Fibroblast of peridontal ligament (primary cell): ENCODE results near the gene AMT.

Experiments
- DNase-seq: peaks from one replicate; pipeline ENCODE4 v3.0.0-alpha.2; 2010; ENCODE audit errors: extremely low read depth

Gene AMT

DNA sequence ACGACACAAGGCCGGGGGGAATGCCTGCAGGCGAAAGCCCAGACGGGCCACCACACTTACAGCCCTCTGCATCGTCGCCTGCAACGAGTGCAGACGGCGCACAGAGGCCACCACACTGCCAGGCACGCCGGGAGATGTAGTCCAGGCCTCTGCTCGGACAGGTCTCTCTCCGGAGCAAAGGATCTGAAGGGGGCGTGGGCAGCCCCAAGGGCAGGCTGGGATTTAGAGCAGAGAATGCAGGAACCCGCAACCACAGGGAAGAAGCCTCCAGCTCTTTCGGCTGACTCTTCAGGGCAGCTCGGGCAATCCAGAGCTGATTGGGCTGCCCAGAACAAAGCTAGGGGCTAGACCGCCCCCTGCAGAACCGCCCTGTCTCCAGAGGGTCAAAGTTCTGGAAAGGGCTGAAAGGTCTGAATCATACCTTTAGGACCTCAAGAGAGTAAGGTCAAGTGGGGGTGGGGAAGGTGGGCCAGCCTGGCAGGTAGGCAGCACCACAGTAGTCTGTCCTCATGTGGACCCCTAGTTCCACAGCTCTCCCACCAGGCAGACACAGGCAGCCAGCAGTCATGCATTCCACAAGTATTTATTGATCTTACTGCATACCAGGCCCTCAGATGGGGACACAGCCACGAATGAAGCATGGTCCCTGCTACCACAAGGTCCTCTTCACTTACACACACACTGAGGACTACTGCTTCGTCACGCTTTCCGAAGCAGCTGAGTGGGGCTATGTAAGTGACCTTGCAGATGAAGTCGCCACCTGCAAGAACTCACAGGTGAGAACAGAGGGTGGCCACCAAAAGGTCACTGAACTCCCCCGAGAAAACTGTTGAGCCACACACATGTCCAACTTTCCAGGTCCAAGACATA, at the start of gene AMT:
TSS of gene AMT (minus strand) at position 95 of the 870 bp plus-strand sequence. CDS start at position 72, 23 bp downstream.
- DNase-seq: no peak

DNA sequence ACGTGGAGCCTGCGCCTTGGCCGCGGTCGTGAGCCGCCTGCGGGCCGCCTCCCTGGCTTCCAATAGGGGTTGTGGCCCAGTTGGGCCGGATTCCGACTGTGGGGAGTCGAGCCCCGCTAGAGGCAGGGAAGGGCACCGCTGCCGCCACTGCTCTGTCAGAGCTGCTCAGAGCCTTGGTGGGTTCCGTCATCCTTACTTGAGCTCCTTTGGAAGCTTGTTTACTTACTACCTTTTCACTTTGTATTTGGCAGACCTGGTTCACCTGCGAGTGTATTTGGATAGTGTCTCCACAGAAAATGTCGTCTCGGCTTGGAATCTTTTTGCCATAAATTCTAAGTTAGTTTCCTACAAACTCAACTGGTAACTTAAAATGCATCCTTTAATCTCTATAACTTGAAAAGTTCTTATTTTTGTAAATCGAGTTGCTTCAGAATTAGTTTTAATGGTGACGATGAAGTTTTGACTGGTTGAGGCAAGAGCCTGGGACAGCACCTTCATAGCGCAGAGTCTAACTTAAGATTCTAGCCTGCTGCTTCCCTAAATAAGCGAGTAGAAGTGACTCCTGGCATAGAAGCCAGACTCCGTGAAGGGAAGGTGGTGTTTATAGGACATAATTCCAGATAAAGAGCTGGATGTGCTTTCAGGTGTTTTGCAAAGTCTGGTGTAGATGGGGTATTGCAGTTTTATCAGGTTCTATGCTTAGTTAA, 48.6 kb upstream of the AMT start:
- peak; percentile 38 for DNase-seq

DNA sequence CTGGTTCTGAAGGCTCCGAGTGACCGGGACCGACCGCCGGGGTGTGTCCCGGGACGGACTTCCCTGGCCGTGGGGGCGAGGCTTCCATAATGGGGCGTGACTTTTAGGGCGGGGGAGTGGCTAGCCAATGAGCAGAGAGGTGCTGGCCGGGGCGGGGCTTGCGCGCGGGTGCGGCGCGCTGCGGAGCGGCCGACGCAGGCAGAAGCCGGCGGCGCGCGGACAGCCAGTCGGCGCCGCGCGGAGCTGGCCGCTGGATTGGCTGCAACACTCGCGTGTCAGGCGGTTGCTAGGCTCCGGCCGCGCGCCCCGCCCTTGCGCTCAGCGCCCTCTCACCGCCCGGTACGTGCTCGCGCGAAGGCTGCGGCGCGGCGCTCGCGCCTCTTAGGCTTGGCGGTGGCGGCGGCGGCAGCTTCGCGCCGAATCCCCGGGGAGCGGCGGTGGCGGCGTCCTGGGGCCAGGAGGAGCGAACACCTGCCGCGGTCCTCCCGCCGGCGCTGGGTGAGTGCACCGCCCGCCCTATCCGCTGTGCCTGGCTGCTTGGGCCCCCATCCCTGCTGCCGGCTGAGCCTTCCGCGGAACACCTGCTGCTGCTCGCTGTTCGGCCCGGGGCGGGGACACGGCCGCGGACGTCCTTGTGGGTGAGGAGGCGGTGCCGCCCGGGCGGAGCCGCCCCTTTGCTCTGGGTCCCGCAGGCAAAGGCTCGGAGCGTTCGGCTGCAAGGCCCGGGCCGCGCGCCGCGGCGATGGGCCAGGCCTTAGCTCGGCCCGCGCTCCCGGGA, 47.9 kb upstream of the AMT start, which contains the start of gene DAG1:
TSS of gene DAG1 (plus strand) at position 332 of the 778 bp plus-strand sequence. CDS start 40,268 bp downstream, outside the sequence.
- DNase-seq: peak; percentile 89

DNA sequence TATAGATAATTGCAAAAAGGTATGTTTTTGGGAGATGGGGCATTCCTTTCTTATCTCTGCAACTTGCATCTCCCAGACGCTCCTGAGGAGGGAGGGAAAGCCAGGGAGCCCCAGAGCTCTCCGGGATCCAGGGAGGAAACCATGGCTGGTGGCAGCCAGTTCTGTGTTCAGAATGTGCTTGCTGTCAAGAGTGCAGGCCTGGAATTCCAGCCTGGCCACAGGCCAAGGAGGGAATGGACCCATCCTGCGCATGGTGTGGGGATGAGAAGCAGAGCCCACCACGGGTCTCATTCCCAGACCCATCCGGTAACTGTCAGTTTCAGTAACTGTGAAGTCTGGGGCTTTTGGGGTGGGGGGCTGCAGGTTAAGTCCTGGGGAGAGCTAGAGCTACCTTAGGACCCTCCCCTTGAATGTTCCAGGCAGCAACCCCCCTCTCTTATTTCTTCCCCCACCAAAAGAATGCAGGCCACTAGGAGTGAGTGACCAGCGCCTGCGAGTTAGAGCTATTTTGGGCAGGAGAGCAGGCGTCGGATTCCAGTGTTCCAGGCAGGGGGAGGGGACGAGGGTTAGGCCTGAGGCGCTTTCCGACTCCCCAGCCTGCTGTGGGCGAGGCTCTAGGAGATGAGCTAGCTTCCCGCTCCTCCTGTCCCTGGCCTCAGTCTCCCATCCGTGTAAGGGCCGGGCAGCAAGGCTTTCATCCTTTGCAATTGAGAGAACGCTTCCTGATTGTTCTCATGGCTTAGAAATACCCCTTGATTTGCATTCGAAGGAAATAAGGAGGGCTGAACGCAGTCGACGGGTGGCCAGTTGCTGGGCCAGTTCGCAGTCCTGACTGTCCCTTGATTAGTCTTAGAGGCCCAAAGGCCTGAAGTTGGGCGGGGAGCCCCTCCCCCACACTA, 47.0 kb upstream of the AMT start:
- DNase-seq: peak; percentile 69

DNA sequence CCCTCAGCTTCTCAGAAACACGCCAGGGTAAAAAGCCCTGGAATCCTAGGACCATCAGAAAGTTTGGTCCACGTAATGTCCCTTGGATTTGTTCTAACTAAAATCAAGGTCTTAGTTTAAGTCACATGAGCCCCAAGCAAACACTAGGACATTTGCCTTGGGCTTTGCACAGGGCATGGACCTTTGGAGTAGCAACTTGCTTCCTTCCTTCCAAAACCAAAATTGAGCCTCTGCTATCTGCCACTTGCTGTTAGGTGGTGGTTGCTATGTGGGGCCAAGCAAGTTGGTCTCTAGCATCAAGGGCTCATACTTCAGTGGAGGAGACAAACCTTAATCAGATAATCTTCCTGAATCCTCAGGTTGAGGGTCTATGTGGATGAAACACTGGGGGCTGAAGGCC, 43.8 kb upstream of the AMT start:
- no peak for DNase-seq

DNA sequence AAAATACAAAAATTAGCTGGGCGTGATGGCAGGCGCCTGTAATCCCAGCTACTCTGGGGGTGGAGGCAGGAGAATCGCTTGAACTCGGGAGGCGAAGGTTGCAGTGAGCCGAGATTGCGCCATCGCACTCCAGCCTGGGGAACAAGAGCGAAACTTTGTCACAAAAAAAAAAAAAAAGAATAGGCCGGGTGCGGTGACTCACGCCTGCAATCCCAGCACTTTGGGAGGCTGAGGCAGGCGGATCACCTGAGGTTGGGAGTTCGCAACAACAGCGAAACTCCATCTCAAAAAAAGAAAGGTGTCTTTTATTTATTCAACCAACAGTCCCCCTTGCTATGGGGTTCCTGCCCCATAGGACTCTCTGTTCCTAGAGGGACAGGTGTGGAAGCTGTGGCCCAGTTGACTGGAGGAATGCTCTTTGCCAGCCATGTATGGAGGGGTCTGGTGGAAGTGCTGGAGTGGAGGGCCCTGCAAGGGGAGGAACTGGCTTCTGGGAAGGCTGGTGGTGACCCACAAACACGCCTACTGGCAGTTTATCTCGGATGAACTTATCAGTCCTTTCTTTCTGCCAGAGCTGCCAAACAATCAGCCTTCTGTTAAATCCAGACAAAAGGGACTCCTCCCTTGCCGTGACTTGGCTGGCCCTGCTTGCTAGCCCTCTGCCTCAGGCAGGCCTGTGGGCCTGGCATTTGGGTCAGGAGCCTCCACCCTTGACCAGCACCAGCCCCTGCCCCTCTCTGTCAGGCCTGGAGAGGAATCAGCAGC, 43.2 kb upstream of the AMT start:
- DNase-seq: no peak

- DNase-seq: peak; percentile 11
Measured at GRCh38 chr3:49462222-49462621, 39.9 kb upstream of the AMT start.

DNA sequence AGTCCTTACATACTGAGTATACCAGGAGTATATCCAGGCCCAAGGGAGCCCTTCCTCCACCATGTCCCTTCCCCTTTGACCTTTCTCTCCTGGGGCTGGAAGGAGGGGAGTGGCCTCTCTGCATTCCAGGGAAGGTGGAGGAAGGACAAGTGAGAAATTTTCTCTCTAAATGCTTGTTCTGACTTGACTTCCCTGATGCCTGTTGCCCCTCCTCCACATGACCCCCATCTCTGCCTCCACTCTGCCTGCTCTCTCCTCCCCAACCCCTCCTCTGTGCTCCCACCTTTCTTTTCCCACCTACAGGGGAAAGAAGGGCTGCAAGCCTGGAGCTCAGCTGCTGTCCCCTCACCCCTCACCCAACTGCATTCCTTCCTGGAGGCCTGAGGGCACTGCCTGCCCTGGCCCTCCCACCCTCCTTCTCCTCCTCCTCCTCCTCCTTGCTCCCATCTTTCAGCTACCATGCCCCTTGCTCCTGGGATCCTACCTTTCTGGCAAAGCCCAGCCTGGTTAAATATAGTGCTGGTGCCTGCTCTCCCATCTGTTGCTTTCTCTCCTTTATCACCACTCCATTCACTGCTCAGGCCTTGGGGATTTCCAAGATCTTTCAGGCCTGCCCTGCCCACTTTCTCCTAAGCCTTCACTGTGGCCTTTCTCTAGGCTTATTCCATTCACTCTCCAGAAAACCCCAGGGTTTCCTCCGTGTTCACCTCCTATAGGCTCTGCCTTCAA, 39.3 kb upstream of the AMT start:
- peak; percentile 28 for DNase-seq

GRCh38 chr3:49460956-49461355, 38.7 kb upstream of the AMT start:
- DNase-seq: no peak

DNA sequence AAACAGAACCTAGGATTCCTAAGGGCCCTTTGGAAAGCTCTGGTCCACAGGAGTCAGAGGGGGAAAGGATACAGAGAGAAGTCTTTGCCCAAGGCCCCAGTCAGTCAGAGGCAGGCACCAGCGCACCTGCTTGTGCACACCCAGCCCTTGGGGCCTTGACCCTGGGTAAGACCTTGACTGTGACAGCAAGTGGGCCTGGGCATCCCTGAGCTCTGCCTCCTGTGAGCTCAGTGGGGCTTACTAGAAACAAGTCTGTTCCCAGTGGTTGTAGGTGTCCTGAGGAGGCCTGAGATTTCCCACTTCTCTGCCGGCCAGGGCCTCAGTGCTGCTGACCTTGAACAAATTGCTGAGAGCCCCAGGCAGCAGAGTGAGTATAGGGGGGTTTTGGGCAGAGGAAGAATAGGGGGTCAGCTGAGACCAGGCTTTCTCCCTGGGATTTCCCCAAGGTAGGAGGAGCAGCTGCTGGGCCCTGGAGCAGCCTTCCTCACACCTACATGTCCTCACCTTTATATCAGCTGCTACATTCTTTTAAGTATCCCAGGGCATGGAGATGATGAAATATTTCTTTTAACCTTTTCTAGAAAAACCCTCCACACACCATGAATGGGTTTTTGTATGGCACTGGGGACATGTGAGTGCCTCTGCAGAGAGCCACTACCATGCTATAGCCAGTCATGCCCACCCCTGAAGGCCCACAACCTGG, 38.1 kb upstream of the AMT start:
- DNase-seq: no peak

DNA sequence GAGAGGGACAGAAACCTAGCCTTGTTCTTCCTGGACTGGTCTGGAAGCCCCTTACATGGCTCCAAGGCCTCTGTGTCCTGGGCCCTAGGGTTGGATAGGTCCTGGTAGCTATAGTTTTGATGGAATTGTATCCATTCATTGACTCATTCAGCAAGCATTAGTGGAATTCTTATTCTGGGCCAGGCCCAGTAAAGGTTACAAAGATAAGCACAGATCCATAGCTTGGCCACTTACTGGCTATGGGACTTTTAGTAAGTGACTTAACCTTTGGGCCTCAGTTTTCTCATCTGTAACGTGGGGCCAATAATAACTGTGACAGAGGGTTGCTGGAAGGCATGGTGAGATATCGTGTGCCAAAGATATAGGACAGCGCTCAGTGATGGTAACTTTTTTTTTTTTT, 34.2 kb upstream of the AMT start:
- no peak for DNase-seq

DNA sequence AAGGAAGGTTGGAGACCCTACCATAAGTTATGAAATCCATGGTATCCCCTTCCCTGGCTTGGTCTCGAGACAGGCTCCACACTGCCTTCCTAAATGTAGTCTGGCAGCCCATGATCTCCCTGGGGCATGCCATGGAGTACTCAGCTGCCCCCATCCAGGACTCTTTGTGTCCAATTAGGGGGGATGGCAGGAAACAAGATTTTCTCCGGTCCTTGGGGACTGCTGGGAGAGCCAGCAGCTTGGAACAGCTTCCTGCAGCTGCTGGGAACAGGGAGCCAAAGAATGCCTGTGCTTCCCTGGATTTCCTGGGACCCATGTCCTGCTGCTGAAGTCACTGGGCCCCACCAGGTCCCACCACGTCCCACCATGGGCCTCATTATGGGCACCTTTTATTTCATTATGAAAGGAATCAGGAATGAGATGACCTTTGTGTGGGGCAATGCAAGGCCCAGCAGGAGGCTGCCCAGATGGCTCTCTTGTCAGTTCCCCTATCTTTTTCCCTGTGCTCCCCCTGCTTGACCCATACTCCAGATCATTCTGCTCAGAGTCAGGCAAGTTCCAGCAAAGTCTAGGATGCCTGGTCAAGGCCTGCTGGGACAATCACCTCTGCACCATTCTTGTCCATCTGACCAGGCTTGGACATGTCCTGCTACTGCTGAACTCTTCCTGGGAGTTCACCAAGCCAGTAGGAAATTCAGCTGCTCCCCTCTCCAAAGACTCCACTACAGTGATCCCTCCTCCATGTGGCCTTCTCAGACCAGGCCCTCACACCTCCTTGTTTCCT, 32.8 kb upstream of the AMT start:
- DNase-seq: no peak

- DNase-seq: no peak
Measured at GRCh38 chr3:49454458-49454857, 32.2 kb upstream of the AMT start.

DNA sequence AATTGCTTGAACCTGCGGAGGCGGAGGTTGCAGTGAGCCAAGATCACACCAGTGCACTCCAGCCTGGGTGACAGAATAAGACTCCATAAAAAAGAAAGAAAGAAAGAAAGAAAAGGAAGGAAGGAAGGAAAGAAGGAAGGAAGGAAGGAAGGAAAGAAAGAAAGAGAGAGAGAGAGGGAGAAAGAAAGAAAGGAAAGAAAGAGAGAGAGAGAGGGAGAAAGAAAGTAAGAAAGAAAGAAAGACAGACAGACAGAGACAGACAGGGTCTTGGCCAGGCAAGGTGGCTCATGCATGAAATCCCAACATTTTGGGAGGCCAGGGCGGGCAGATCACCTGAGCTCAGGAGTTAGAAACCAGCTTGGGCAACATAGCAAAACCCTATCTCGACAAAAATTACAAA, 31.3 kb upstream of the AMT start:
- DNase-seq: no peak

- no peak for DNase-seq
Measured at GRCh38 chr3:49445391-49445790, 23.1 kb upstream of the AMT start.

DNA sequence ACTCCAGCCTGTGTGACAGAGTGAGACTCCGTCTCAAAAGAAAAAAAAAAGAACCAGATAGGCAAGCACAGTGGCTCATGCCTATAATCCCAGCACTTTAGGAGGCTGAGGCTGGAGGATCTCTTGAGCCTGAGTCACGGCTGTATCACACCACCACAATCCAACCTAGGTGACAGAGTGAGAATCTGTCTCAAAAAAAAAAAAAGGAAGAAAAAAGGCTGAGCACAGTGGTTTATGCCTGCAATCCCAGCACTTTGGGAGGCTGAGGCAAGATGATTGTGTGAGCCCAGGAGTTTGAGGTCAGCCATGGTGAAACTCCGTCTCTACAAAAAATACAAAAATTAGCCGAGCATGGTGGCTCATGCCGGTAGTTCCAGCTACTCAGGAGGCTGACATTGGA, 12.5 kb upstream of the AMT start:
- DNase-seq: no peak

- no peak for DNase-seq
Measured at GRCh38 chr3:49428752-49429080, 6.4 kb upstream of the AMT start.

- DNase-seq: no peak
Measured at GRCh38 chr3:49427586-49427985, 5.3 kb upstream of the AMT start.
